ENCODE data around the gene RFFL. TPM values are rescaled to one million over a fixed set of nuclear protein-coding genes. Genes with fewer than 3 reads are reported as not detected.

Gene RFFL
- total and polyA plus RNA-seq, 9 of the 15 experiments (the other 6 are each of a cell fraction or from before 2014, with no cell fraction given), result 3.4 to 18.1 (median 12.8) TPM

DNA sequence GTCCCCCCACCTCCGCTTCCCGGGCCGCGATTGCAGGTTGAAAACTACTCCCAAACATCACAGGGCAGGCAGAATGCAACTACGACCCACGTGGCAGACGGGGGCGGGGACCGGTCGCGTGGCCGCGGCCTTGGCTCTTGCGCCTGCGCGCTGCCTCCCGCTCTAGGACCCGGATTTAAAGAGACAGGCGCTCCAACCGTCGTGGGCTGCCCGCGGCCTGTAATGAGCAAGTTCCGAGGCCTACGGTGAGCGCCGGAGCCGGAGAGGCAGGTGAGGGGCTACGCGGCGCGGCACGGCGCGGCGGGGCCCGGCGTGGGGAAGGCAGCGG, 83.2 kb downstream of the RFFL start, which contains the start of gene LIG3 (continued):
- TF ChIP-seq, protein P1, sequence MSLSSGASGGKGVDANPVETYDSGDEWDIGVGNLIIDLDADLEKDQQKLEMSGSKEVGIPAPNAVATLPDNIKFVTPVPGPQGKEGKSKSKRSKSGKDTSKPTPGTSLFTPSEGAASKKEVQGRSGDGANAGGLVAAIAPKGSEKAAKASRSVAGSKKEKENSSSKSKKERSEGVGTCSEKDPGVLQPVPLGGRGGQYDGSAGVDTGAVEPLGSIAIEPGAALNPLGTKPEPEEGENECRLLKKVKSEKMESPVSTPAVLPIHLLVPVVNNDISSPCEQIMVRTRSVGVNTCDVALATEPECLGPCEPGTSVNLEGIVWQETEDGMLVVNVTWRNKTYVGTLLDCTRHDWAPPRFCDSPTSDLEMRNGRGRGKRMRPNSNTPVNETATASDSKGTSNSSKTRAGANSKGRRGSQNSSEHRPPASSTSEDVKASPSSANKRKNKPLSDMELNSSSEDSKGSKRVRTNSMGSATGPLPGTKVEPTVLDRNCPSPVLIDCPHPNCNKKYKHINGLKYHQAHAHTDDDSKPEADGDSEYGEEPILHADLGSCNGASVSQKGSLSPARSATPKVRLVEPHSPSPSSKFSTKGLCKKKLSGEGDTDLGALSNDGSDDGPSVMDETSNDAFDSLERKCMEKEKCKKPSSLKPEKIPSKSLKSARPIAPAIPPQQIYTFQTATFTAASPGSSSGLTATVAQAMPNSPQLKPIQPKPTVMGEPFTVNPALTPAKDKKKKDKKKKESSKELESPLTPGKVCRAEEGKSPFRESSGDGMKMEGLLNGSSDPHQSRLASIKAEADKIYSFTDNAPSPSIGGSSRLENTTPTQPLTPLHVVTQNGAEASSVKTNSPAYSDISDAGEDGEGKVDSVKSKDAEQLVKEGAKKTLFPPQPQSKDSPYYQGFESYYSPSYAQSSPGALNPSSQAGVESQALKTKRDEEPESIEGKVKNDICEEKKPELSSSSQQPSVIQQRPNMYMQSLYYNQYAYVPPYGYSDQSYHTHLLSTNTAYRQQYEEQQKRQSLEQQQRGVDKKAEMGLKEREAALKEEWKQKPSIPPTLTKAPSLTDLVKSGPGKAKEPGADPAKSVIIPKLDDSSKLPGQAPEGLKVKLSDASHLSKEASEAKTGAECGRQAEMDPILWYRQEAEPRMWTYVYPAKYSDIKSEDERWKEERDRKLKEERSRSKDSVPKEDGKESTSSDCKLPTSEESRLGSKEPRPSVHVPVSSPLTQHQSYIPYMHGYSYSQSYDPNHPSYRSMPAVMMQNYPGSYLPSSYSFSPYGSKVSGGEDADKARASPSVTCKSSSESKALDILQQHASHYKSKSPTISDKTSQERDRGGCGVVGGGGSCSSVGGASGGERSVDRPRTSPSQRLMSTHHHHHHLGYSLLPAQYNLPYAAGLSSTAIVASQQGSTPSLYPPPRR (CRISPR knock-in tag; IDR thresholded peaks at IDR 0.05; ENCODE audit: borderline replicate concordance), result no peak
- TF ChIP-seq COPS2 (conservative IDR thresholded peaks at IDR 0.05) (no peak), ZC3H8 (IDR thresholded peaks at IDR 0.05) (no peak), BRD9 (IDR thresholded peaks at IDR 0.05; ENCODE audit: low read depth, partially characterized antibody) (no peak), BDP1 (IDR thresholded peaks at IDR 0.05; ENCODE audit: insufficient read depth, insufficient read length) (no peak), CREB5 (CRISPR knock-in tag; IDR thresholded peaks at IDR 0.05) (no peak), GATAD2A (IDR thresholded peaks at IDR 0.05) (no peak), ATF3 (IDR thresholded peaks at IDR 0.05) (no peak), ATF3 (CRISPR knock-in tag; conservative IDR thresholded peaks at IDR 0.05) (no peak), DIDO1 (tag; IDR thresholded peaks at IDR 0.05; ENCODE audit: low read depth) (no peak), MTA2 (IDR thresholded peaks at IDR 0.05; ENCODE audit: low read depth) (no peak), GTF2F1 (IDR thresholded peaks at IDR 0.05; ENCODE audit: low read depth, low read length) (0 out of 2 replicates have a peak, but pooled peaks have one; percentile 42), TCF15 (CRISPR knock-in tag; IDR thresholded peaks at IDR 0.05) (no peak), ZNF140 (CRISPR knock-in tag; IDR thresholded peaks at IDR 0.05) (no peak), ZNF217 (CRISPR knock-in tag; IDR thresholded peaks at IDR 0.05) (no peak), ZNF239 (CRISPR knock-in tag; IDR thresholded peaks at IDR 0.05) (no peak), NKRF (IDR thresholded peaks at IDR 0.05; ENCODE audit: borderline replicate concordance) (peak; percentile 93; the same call in 1 of the 2 replicates)

All from K562 (cell line).